Measurements from ENCODE around the gene DIS3L2. TPM values are rescaled to one million over a fixed set of nuclear protein-coding genes. Genes with fewer than 3 reads are reported as not detected.

The DIS3L2 gene
- total and polyA plus RNA-seq, 2 experiments from 2014 or later, result 9.3 to 15.6 TPM

DNA sequence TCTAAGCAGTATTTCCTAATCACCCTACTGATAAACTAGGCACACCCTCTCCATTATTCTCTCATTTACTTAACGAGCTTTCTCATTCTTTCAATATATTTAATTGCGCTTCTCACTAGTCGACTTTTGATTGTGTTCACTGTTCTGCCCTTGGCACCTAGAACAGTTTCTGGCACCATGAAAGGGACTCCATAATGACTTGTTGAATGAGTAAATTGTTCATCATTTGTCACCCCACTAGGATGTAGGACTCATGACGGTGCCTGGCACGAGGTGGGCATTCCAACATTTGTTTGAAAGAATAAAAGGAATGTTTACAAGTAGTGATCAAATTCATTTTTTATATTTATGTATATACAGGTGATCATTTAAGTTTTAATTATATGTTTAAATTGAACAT is 123.7 kb downstream of the DIS3L2 start:
- H3K9ac ChIP-seq, result no peak overlapping the region
- no peak overlapping the region for H3K4me3 ChIP-seq
- H4K20me1 ChIP-seq (ENCODE audit: insufficient read depth), result 0 out of 2 replicates have a peak, but pooled peaks cover 3% of the 10 kb centered on the region
- in situ Hi-C loops (cut with MboI), result no loop called here
- H3K79me2 ChIP-seq (ENCODE audit: insufficient read depth), result no peaks in the 10 kb centered on the region; the same call in 1 of the 2 replicates
- no peaks in the 10 kb centered on the region for H3F3A ChIP-seq (ENCODE audit: insufficient read depth)
- H3K36me3 ChIP-seq (ENCODE audit: low read depth), result peaks cover 4% of the 10 kb centered on the region; the same call in 1 of the 2 replicates
- WGBS, 2 experiments (ENCODE audit: low coverage in 1 of 2, low lambda C conversion rate in 2 of 2, missing lambda C conversion rate in 2 of 2), result 77 to 78% methylated on average over 5 of the region's 5 CpGs
- TF ChIP-seq EZH2 (IDR thresholded peaks at IDR 0.05; ENCODE audit: insufficient read depth, poor library complexity, severe bottlenecking) (no peak), EZH2phosphoT487 (IDR thresholded peaks at IDR 0.05; ENCODE audit: insufficient read depth, low read depth) (no peak)
- H3K4me1 ChIP-seq (ENCODE audit: insufficient read depth), result no peaks in the 10 kb centered on the region
- no peak overlapping the region for H3K27ac ChIP-seq
- no peak overlapping the region for H2AFZ ChIP-seq
- H3K27me3 ChIP-seq (replicated peaks; ENCODE audit: insufficient read depth), result no peaks in the 10 kb centered on the region
- H3K9me2 ChIP-seq (ENCODE audit: insufficient read depth), result no peaks in the 10 kb centered on the region
- H3K4me2 ChIP-seq (ENCODE audit: unreplicated experiment), result no peak overlapping the region
- DNase-seq, result no peak
- no peaks in the 10 kb centered on the region for H3K9me3 ChIP-seq (ENCODE audit: low read depth)

DNA sequence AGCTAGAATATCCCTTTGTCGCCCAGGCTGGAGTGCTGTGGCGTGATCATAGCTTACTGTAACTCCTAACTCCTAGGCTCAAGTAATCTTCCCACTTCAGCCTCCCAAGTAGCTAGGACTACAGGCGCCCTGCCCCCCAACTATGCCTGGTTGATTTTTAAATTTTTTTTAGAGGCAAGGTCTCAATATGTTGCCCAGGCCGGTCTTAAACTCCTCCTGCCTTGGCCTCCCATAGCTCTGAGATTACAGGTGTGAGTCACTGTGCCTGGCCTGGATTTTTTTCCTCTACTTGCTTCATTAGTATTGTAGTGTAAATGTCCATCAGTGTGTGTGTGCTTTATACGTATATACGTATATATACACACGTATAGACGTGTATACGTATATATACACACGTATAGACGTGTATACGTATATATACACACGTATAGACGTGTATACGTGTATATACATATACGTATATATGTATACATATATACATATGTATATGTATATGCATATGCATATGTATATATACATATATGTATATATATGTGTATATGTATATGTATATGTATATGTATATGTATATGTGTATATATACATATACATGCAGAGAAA is 124.4 kb downstream of the DIS3L2 start:
- H3K79me2 ChIP-seq (ENCODE audit: insufficient read depth), result no peaks in the 10 kb centered on the region; the same call in 1 of the 2 replicates
- DNase-seq, result peak; percentile 5
- H3K9me2 ChIP-seq (ENCODE audit: insufficient read depth), result no peaks in the 10 kb centered on the region
- WGBS, 2 experiments (ENCODE audit: low coverage in 1 of 2, low lambda C conversion rate in 2 of 2, missing lambda C conversion rate in 2 of 2), result 97 to 98% methylated on average over 16 of the region's 16 CpGs
- H3K4me3 ChIP-seq, result no peak overlapping the region
- H3K9ac ChIP-seq, result no peak overlapping the region
- H3K27ac ChIP-seq, result no peak overlapping the region
- 0 out of 2 replicates have a peak, but pooled peaks cover 3% of the 10 kb centered on the region for H4K20me1 ChIP-seq (ENCODE audit: insufficient read depth)
- H3K36me3 ChIP-seq (ENCODE audit: low read depth), result peaks cover 4% of the 10 kb centered on the region; the same call in 1 of the 2 replicates
- TF ChIP-seq EZH2 (IDR thresholded peaks at IDR 0.05; ENCODE audit: insufficient read depth, poor library complexity, severe bottlenecking) (no peak), EZH2phosphoT487 (IDR thresholded peaks at IDR 0.05; ENCODE audit: insufficient read depth, low read depth) (no peak)
- in situ Hi-C loops (cut with MboI), result no loop called here
- H3K27me3 ChIP-seq (replicated peaks; ENCODE audit: insufficient read depth), result no peaks in the 10 kb centered on the region
- H3K4me1 ChIP-seq (ENCODE audit: insufficient read depth), result no peaks in the 10 kb centered on the region
- H3K4me2 ChIP-seq (ENCODE audit: unreplicated experiment), result no peak overlapping the region
- H3K9me3 ChIP-seq (ENCODE audit: low read depth), result no peaks in the 10 kb centered on the region
- H3F3A ChIP-seq (ENCODE audit: insufficient read depth), result no peaks in the 10 kb centered on the region
- H2AFZ ChIP-seq, result no peak overlapping the region

DNA sequence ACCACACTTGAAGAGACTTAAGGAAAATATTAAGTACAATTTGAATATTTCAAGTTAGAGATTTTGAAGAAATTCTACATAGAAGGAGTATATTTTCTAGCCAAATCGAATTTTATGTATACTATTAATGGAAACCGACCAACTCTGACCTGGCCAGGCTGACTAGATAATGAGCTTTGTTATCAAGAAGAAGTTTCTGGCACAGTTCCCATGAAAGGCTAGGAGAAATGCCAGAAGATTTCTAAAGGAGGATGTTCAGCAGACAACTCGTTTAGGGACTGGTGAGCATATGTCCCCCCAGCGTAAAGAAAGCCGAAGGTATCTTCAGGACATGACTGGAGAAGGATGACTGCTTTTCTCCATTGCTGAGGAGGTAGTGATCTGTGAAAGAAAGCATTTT is 127.3 kb downstream of the DIS3L2 start:
- H3K27ac ChIP-seq, result no peak overlapping the region
- peaks cover 6% of the 10 kb centered on the region; the same call in 1 of the 2 replicates for H3K9me2 ChIP-seq (ENCODE audit: insufficient read depth)
- no peaks in the 10 kb centered on the region for H3K4me1 ChIP-seq (ENCODE audit: insufficient read depth)
- no peak for TF ChIP-seq EZH2 (IDR thresholded peaks at IDR 0.05; ENCODE audit: insufficient read depth, poor library complexity, severe bottlenecking)
- no peak for TF ChIP-seq EZH2phosphoT487 (IDR thresholded peaks at IDR 0.05; ENCODE audit: insufficient read depth, low read depth)
- peaks cover 4% of the 10 kb centered on the region; the same call in 1 of the 2 replicates for H3K36me3 ChIP-seq (ENCODE audit: low read depth)
- H3K4me2 ChIP-seq (ENCODE audit: unreplicated experiment), result no peak overlapping the region
- DNase-seq, result no peak
- no peak overlapping the region for H2AFZ ChIP-seq
- no peaks in the 10 kb centered on the region for H3K9me3 ChIP-seq (ENCODE audit: low read depth)
- H3K4me3 ChIP-seq, result no peak overlapping the region
- H3K79me2 ChIP-seq (ENCODE audit: insufficient read depth), result no peaks in the 10 kb centered on the region; the same call in none of the 2 replicates
- 78 to 81% methylated on average over 5 of the region's 5 CpGs for WGBS, 2 experiments (ENCODE audit: low coverage in 1 of 2, low lambda C conversion rate in 2 of 2, missing lambda C conversion rate in 2 of 2)
- no peak overlapping the region for H3K9ac ChIP-seq
- H3F3A ChIP-seq (ENCODE audit: insufficient read depth), result no peaks in the 10 kb centered on the region
- H4K20me1 ChIP-seq (ENCODE audit: insufficient read depth), result peaks cover 6% of the 10 kb centered on the region; the same call in 1 of the 2 replicates
- no peaks in the 10 kb centered on the region for H3K27me3 ChIP-seq (replicated peaks; ENCODE audit: insufficient read depth)
- in situ Hi-C loops (cut with MboI), result no loop called here

DNA sequence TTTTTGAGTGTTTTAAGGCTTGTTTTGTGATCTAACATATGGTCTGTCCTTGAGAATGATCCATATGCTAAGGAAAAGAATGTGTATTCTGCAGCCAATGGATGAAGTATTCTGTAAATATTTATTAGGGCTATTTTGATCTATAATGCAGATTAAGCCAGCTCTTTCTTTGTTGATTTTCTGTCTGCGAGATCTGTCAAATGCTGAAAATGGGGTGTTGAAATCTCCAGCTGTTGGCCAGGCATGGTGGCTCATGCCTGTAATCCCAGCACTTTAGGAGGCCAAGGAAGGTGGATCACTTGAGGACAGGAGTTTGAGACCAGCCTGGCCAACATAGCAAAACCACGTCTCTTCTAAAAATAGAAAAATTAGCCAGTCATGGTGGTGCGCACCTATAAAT is 132.7 kb downstream of the DIS3L2 start:
- WGBS, 2 experiments (ENCODE audit: low coverage in 1 of 2, low lambda C conversion rate in 2 of 2, missing lambda C conversion rate in 2 of 2), result 94 to 95% methylated on average over 3 of the region's 3 CpGs
- H3K79me2 ChIP-seq (ENCODE audit: insufficient read depth), result peaks cover 5% of the 10 kb centered on the region; the same call in 1 of the 2 replicates
- no peak overlapping the region for H3K4me3 ChIP-seq
- H3K27ac ChIP-seq, result no peak overlapping the region
- H3K9me2 ChIP-seq (ENCODE audit: insufficient read depth), result peaks cover 6% of the 10 kb centered on the region; the same call in 1 of the 2 replicates
- in situ Hi-C loops (cut with MboI), result no loop called here
- H3K36me3 ChIP-seq (ENCODE audit: low read depth), result no peaks in the 10 kb centered on the region
- H3K4me2 ChIP-seq (ENCODE audit: unreplicated experiment), result no peak overlapping the region
- no peaks in the 10 kb centered on the region for H3K27me3 ChIP-seq (replicated peaks; ENCODE audit: insufficient read depth)
- H4K20me1 ChIP-seq (ENCODE audit: insufficient read depth), result peaks cover 3% of the 10 kb centered on the region; the same call in 1 of the 2 replicates
- TF ChIP-seq EZH2 (IDR thresholded peaks at IDR 0.05; ENCODE audit: insufficient read depth, poor library complexity, severe bottlenecking), result no peak
- no peak for TF ChIP-seq EZH2phosphoT487 (IDR thresholded peaks at IDR 0.05; ENCODE audit: insufficient read depth, low read depth)
- peaks cover 5% of the 10 kb centered on the region for H3K9me3 ChIP-seq (ENCODE audit: low read depth)
- H2AFZ ChIP-seq, result no peak overlapping the region
- no peak overlapping the region for H3K9ac ChIP-seq
- no peaks in the 10 kb centered on the region for H3F3A ChIP-seq (ENCODE audit: insufficient read depth)
- DNase-seq, result no peak
- no peaks in the 10 kb centered on the region for H3K4me1 ChIP-seq (ENCODE audit: insufficient read depth)
